HCT116 (cell line): ENCODE results near the gene OR51E2.

ENCODE experiments used
- CBX3 ChIP-seq: IDR thresholded peaks from 2 replicates; pipeline ENCODE4 v1.6.1; 2012; ENCODE audit warnings: low read depth
- CEBPB ChIP-seq: IDR thresholded peaks from 2 replicates; pipeline ENCODE4 v1.6.1; 2012; ENCODE audit warnings: low read depth
- CTCF ChIP-seq, 3 experiments: fragments of 200-600 bp in 1 of 3; sonication (generic) in 1 of 3; IDR thresholded peaks in 2 of 3; conservative IDR thresholded peaks in 1 of 3; 2 replicates each; pipeline ENCODE4 v1.5.1; 2012 to 2017; ENCODE audit warnings: low read depth in 2 of 3, low read length in 2 of 3, antibody characterized with exemption in 1 of 3, borderline replicate concordance in 1 of 3, control low read depth in 1 of 3, mild to moderate bottlenecking in 1 of 3, mixed read lengths in 1 of 3, mixed run types in 1 of 3, moderate library complexity in 1 of 3; ENCODE audit not compliant: insufficient read depth in 1 of 3
- EZH2 ChIP-seq: fragments of 200-600 bp; sonication (generic); IDR thresholded peaks from 2 replicates; pipeline ENCODE4 v1.6.1; 2017; ENCODE audit warnings: antibody characterized with exemption, mixed run types
- EZH2phosphoT487 ChIP-seq: fragments of 200-600 bp; IDR thresholded peaks from 2 replicates; pipeline ENCODE4 v1.6.1; 2018; ENCODE audit warnings: antibody characterized with exemption, borderline replicate concordance
- MAX ChIP-seq: IDR thresholded peaks from 2 replicates; pipeline ENCODE4 v1.6.1; 2012
- POLR2A ChIP-seq: IDR thresholded peaks from 2 replicates; pipeline ENCODE4 v1.7.0; 2011; ENCODE audit warnings: borderline replicate concordance; ENCODE audit not compliant: insufficient read depth, insufficient read length; ENCODE audit errors: extremely low read depth
- POLR2AphosphoS5 ChIP-seq: IDR thresholded peaks from 2 replicates; pipeline ENCODE4 v1.6.1; 2011; ENCODE audit warnings: mild to moderate bottlenecking, low read depth, low read length, moderate library complexity
- REST ChIP-seq: IDR thresholded peaks from 2 replicates; pipeline ENCODE4 v1.6.1; 2012; ENCODE audit warnings: low read depth
- SP1 ChIP-seq: IDR thresholded peaks from 2 replicates; pipeline ENCODE4 v1.6.1; 2012; ENCODE audit warnings: low read depth

GRCh38 chr11:4740735-4741134, 43.1 kb upstream of the OR51E2 start:
- no peak for TF ChIP-seq EZH2phosphoT487
- no peak for TF ChIP-seq CTCF (IDR thresholded peaks at IDR 0.05 in 2 of 3, conservative IDR thresholded peaks at IDR 0.05 in 1 of 3; ENCODE audit: borderline replicate concordance in 1 of 3, insufficient read depth in 1 of 3, low read depth in 2 of 3, low read length in 2 of 3)
- no peak for TF ChIP-seq EZH2
- no peak for TF ChIP-seq MAX
- no peak for TF ChIP-seq POLR2AphosphoS5
- no peak for TF ChIP-seq POLR2A
- TF ChIP-seq CBX3: no peak
- no peak for TF ChIP-seq CEBPB
- TF ChIP-seq SP1: no peak
- TF ChIP-seq REST: no peak
